HuH-7 (cell line): ENCODE data around the gene CTIF.
"Not testable (repeated sequence)": the region's sequence is repeated elsewhere in the genome, so short reads cannot be mapped to it uniquely, and the experiment has no call there.

Experiments
- DNase-seq: peaks from one replicate; pipeline ENCODE4 v3.0.0; 2011; ENCODE audit warnings: low spot score

CTIF gene

DNA sequence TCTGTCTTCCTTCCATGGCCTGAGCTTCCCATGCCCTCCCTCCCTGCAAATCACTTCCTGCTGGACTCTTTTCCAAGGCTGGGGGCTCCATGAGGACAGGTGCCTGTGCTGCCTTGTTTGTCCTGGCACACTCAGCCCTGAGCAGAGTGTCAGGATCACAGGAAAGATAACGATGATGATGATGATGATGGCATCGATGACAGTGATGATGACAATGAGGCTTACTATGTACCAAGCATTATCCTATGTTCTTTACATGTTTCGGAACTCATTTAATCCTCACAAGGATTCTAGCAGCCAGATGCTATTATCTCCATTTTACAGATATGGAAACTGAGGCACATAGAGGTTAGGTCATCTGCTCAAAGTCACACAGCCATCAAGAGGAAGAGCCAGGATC, 170.0 kb downstream of the CTIF start:
- DNase-seq, result no peak

DNA sequence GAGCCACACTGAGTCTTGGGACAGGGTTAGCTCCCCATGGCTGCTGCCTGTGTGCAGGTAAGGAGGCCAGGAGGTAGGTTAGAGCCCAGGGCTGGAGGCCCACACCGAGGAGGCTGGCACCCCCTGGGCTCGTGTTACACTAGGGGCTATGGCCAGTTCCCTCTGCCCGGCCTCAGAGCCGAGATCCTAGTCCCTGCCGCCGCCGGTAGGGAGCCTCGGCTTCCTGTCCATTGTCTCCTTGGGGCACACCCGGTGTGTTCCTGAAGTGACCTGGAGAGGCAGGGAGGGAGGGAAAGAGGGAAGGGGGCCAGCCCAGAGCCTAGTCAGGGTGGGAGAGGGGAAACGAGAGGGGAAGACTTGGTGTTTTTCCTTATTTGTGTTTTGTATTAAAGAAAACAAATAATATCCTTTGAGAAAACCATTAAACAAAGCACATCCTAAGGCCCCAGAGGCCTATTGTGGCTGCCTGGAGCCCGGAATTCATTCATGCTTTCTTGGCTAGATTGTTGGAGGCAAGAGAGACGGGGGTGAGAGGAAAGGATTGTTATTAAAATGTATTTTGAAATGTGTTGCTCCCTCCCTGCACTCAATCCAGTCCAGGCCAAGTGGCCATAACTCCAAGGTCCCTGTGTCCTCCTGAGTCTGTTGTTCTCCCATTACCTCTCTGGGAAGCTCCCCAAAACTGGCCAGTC, 170.7 kb downstream of the CTIF start:
- no peak for DNase-seq

DNA sequence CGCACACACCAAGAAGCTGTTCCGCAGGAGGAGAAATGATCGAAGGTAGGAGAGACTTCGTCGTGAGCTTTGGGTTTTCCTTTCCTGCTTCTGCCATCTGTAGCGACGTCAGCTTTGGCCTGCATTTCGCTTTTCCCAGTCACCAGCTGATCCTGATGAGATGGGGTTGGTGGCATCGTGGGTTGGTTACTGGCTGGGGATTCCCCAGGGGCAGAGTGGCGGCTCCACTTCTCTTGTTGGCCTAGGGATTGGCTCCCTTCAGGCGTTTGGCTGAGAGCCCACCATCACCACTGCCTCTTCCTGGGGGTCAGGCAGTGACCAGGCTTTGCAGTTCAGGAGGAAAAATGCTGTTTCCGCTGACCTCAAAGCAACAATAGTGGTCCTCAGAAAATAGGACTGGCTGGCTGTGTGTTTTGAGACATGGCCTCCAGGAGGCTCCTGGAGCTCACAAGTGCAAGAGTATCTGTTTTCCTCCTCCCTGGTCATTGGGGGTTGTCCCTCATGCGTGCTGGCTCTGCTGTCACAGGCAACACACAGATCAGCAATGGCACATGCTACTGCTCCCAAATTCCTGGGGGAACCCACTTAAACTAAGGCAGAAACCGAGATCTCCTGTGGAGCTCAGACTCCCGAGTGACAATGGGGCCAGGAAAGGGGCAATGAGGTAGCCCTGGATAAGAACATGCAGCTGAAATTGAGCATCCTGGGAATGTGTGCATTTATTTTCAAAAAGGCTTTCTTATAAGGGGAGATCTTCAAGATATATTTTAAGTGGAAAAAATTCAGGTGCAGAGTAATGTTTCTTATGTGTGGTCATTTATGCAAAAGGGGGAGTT, 173.0 kb downstream of the CTIF start:
- DNase-seq, result peak; percentile 62

DNA sequence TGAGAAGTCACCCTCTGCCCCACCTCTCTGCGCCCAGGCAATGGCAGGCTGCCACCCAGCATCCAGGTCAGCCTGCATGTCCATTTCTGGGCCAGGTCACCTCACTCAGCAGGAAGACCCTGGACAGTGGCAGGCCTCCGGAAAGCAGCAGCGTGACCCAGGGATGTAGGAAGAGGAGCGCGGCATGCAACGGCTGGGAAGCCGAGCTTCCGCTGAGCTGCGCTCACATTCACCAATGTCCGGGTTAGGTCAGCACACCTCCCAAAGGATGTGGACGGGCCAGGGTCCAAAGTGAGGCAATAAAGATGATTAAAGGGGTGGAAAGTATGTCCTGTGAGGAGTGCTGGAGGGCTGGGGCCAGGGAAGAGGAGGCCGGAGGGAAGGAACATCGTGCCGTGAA, 174.5 kb downstream of the CTIF start:
- no peak for DNase-seq

DNA sequence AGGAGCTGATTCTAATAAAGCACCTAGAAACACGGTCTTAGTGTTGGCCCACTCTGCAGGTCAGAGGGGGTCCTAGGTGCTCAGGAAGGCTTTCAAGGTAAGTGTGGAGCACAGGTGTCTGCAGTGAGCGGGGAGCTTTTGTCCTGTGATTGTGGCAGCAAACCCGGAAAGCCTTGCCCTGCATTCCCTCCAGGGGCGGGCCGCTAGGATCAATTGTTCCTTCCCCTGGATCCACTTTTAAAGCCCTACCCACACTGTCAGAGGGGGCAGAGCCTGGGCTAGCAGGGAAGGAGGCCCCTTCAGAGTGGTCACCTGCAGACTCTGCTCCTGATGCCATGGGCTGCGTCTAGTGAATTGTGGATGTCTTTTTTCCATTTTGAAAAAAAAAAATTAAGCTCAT, 176.0 kb downstream of the CTIF start:
- no peak for DNase-seq

DNA sequence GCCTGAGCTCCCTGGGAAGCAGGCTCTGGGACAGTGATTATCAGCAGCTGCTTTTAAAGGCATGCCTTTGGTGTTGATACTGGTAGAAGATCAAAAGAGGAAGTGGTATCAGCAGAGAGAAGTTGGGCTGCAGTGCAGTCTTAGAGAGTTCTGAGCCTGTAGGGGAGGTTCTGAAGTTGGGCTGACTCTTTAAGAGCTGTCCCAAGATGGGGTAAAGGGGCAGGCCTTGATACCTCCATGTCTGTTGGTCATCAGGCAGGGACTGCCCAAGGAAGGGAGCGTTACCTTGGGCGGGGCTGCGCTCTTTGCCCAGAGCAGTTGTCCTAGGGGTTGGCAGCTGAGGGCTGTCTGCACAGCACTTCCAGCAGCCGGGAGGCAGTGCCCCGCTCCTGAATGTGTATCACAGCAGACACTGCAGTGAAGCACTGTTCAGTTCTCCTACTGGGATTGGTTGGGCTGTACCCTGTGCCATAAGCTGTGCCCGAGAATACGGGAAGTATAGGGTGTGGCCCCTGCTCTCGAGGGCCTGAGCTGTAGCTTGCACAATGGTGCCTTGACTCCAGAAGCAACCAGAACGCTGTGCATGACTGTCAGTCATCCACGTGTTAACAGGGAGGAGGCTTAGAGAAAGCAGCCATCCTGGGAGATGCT, 177.0 kb downstream of the CTIF start:
- DNase-seq, result no peak

DNA sequence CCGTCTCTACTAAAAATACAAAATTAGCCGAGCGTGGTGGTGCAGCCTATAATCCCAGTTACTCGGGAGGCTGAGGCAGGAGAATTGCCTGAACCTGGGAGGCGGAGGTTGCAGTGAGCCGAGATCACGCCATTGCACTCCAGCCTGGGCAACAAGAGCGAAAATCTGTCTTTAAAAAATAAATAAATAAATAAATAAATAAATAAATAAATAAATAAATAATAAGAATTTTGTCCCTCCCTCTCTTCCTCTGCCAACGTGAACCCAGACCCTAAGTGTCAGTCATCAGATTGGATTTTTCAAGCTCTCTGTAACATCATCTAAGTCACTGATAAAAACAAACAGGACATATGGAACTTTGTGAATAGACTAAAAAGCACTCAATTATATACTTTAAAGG, 178.4 kb downstream of the CTIF start:
- not testable (repeated sequence) for DNase-seq

DNA sequence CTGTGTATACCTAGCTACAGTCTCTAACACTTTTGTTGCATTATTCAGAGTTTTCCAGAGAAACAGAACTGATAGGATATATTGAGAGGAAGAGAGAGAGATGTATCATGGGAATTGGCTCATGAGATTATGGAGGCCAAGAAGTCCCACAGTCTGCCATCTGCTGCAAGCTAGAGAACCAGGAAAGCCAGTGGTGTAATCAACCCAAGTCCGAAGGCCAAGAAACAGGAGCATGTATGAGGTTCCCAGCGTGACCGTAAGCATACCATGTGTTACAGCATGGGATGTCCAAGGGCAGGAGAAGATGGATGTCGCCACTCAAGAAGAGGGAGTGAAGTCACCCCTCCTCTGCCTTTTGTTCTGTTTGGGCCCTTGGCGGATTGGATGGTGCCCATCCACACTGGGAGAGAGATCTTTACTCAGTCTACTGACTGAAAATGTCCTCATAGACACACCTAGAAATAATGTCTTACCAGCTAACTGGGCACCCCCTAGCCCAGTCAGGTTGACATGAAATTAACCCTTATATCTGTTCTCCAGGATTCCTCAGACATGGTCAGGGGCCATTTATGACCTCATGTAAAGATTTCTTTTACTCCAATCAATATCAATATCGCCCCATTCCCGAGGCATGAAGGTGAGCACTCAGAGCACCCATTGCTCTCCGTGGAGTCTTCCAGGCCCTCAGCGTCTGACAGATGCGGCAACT, 179.6 kb downstream of the CTIF start:
- DNase-seq, result no peak

DNA sequence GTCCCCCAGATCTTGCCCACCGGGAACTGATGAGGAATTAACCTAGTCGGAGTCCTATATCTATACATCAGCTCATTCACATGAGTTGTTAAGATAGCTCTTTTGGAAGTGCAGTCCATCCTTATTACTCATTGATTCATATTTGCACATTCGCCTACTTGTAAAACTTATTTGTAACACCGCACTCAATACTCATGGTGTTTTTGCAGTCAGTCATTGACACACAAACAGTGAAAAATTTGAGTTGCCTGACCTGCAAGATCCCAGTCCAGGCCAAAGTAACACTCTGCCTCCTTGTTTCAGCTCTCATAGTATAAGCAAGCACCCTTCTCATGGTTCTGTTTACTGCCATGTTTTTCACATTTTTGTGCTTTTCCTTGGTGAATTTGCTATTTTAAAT, 180.6 kb downstream of the CTIF start:
- DNase-seq, result no peak

DNA sequence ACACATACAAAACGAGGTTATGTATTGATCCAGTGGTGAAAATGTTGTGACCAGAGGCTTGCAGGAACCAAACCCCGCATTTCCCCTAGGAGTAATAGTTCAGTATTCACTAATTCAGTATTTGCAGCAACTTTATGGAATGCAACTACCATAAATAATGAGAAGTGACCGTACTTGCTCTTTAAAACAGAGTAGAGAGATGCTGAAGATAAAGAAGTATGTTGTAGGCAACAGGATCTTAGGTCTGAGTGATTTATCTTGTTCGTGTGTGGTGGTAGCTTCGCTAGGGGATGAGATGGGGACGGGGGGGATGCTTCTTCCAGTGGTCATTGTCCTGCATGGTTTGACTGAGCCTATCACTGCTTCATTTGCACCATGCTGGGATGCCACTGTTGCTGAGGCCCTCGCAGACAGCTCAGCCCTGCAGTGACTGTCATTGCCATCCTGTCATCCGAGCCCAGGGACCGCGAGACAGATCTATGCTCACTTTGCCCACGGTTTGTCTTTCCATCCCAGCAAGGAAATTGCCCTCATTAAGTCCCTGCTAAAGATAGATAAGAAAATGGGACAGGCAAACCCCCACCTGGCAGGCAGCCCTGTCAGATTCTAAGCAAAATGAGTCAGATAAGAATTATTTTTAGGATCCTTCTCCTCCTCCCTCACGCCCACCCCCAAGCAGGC, 181.3 kb downstream of the CTIF start:
- no peak for DNase-seq

DNA sequence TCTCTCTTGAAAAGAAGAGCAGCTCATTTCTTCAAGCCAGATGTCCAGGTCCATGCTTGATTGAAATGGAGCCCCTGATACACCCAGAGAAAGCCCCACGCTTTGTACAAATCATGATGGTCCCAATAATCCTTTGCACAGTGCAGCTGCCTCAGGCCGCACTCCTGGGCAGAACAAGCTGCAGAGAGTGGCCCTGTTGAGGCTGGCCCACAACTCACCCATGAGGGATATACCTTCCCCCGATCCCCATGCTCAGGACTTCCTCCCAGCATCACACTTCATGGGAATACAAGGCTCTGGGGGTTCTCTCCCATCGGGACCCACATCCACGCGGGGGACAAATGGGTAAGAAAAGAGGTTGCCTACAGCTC, 181.8 kb downstream of the CTIF start:
- no peak for DNase-seq

DNA sequence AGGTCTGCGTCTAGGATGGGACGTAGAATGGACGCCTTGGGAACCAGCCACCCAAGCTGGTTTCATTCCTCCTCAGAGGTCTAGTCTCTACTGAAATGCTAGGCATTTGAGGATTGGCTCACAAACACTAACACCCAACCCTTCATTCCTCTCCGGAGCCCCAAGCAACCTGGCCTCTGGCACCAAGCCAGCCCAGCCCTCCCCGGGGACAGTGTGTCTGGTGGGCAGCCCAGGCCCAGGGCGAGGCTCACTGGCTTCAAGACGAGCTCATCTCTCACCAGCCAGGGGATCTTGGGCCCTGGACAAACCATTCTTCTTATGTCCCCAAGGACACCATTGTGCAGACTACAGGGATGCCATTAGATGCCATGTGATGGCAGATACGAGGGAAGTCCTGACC, 182.5 kb downstream of the CTIF start:
- no peak for DNase-seq

DNA sequence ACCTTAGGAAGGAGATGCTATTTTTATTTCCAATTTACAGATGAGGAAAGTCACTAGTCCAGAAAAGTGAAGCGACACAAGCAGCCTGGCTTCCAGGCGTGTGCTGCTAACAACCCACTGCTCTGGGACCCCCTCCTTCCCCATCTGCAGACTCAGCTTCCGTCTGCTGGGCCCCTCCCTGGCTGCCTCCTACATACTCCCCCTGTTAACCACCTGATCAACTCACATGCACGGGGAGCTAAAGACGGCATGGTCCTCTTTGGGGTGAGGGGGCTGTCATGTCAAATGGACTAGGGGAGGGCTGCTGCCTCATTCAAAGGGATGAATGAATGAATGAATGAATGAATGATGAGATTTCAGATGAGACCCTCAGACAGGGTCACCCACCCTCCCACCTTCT, 184.2 kb downstream of the CTIF start:
- DNase-seq, result no peak

DNA sequence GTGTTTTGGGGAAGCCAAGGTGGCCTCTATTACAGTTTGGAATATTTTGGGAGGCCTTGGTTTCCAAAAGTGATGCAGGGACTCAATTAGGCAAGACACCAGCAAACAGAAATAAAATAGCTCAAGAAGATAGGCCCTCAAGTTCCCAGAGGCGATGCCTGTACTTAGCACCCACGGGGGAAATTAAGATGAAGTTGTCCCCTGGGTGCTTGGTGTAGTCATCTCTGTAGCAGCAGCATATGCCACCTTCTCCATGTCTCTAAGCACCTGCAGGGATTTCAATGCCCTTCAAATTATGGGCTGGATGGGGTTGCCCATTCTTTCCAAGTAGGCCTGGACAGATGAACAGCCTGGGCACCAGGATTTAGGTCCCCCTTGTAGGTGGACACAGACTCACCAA, 185.0 kb downstream of the CTIF start:
- DNase-seq, result no peak

DNA sequence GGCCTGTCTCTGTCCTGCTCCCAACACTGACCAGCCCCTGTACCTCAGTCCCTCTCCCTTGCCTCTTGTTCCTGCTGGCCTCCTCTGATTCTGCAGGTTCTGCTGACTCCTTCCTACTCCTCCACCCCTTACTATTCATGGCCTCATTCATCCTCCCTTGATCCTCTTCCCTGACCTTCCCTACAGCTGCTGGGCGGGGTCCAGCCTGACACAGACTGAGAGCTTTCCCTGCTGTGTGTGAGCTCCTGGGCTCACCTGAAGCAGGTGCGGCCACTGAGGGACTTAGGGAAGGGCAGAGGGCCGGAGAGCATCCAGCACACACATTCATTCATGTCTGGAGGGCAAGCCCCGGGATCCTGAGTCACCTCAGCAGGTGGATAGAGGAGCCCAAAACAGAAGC, 185.6 kb downstream of the CTIF start:
- DNase-seq, result no peak

DNA sequence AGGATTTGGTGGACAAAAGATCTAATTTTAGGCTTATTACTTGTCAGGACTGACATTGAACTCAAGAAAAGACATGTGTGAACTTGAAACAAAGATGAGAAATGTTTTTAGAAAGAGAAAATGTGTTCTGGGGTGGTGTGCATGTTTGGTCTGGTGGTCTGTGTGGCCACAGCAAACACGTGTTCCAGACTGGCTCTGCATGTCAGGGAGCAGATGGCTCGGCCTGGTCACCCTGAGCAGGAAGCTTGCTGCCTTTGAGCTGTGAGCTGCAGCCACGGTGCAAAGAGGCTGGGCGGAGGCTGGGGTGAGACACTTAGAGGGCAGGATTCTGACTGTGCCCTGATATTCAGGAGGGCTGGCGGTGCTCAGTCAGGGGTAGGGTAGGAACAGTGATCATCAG, 186.1 kb downstream of the CTIF start:
- no peak for DNase-seq

DNA sequence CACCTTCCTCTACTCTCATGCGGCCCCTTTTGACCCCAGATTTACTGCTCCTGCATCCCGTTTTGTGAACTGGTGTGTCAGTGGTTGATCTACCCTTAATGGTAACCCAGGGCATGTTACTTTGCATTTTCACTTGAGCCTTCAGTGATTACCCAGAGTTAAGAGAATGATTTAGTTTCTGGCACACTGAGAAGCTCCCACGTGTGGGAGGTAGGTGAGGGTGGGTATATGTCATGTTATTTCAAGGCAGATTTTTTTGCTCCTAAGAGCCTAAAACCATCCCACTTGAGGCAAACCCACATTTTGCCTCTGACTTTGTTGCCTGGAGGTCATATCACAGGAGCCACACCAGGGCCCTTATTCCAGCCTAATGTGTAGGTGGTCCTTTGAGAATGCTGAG, 186.7 kb downstream of the CTIF start:
- no peak for DNase-seq

DNA sequence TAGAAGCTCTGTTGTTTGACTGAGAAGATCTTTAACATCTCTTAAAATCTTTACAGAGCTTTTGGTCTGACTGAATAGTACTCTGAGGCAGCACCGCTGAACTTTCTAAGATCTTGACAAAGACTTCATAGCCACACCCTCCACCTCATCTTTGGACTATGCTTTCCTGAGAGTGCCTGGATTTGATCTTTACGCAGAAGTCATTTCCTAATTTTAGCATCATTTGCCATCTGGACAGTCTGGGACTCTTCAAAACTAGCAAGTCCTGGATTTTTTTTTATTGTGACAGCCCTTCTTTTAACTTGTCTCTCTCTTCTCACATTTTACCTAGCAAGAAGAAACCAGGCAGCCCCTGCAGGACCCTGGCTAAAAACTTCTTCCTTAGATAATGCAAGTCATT, 188.8 kb downstream of the CTIF start:
- no peak for DNase-seq

DNA sequence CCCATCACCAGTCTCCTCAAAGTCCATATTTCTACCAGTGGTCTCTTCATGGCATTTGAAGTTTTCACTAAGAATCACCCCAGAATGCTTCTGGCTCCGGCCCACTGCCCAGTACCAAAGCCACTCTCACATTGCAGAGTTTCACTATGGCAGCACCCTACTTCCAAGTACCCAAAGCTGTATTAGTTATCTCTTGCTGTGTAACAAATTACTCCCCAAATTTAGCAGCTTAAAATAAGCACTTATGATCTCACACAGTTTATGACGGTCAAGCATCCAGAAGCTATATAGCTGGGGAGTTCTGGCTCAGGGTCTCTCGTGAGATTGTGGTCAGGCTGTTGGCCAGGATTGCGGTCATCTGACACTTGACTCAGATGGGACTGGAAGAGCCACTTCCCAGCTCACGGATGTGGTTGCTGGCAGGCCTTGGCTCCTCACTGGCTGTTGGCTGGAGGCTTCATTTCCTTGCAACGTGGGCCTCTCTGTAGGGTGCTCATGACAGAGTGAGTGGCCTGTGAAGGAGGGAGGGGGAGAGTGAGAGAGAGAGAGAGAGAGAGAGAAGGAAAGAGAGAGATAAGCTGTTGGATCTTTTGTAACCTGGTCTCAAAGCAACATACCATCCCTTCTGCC, 189.5 kb downstream of the CTIF start:
- no peak for DNase-seq

DNA sequence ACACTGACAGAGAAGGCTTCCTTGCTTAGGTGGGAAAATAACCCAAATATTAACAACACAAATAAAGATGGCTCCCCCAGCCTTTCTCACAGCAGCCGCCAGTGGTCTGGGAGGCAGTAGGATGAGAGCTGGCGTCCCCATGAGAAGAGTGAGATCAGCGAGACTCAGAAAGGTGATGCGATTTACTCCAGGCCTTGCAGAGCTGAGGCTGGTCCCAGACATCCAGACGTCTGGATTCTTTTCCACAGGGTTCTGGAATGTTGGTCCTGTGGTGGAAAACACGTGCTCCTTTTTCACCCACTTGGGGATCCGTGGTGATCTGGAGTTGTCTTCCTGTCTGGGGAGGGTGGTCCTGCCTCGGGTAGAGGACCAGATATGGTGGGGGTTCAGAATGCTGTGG, 190.6 kb downstream of the CTIF start:
- no peak for DNase-seq

DNA sequence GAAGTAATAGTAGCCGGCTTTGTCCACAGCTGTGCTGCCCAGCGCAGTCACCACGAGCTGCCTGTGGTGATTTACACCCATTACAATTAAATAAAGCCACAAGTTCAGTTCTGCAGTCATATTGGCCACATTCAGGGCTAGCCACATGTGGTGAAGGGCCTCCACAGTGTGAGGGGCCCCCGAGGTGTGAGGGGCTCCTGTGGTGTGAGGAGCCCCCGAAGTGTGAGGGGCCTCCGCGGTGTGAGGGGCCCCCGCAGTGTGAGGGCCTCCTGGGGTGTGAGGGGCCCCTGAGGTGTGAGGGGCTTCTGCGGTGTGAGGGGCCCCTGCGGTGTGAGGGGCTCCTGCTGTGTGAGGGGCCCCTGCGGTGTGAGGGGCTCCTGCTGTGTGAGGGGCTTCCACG, 191.2 kb downstream of the CTIF start:
- DNase-seq, result no peak
